HG03139 (cell line): Measurements from ENCODE around the gene KRT81.

Source experiments
- ATAC-seq: cut with Tn5 transposase; IDR thresholded peaks from one replicate; pipeline ENCODE4 v1.9.1; 2021; ENCODE audit not compliant: unreplicated experiment

KRT81 gene

DNA sequence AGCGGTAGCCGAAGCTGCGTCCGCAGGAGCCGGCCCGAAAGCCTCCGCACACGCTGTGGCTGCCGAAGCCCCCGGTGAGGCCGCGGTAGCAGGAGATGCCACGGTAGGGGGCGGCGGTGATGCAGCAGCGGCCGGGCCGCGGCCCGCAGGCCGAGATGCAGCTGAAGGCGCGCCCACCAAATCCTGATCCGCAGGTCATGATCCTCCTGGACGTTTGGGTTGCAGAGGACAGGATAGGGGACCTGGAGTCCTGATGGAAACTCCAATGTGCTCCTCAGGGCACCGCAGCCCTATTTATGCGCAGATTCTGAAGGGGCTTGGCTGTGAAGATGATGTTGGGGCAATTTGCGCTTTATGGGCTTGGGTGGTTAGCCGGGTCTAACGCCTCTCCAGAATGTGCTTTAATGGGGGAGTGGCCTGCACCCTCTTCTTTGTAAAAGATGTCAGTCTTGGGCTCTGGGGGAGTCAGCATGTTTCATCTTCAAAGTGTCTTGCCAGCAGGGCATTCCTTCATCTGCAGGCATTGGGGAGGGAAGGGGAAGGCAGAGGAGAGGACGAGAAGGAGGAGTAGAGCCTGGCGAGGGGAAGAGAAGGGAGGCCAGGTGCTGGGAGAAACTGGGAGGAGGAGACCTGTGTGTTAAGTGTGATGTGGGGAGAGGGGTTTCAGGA, at the start of gene KRT81:
KRT81 (minus strand) TSS at position 268 of the 669 bp plus-strand sequence; CDS start at position 199, 69 bp downstream.
- ATAC-seq, result no peak

DNA sequence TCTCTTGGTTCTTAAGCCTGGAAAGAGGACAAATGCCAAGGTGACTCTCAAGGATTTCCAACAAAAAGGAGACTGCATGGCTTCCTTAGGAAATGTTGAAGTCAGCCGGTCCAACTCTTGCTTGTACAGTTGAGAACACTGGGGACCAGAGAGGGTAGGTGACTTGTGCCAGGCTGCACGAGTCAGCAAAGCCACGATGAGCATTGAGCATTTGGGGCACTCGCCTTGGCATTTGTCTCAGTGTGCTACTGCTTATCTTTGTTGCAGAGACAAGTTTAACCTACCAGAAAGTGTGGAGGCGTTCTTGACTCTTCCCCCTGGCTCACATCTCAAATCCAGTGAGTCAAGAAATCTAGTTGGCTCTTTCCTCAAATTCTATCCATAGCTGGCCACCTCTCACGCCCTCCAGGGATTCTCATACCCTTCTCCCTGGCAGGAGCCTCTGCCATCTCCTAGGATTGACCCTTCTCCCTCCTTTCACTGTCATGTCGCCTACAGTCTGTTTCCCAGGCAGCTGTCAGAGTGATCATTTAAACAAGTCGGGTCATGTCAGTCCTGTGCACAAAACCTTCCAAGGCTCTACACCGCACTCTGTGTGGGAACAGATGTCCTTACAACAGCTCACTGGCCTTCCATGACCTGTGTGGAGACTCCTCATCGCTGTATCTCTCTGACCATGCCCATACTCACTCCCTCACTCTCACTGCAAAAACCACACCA, 47.1 kb upstream of the KRT81 start:
- ATAC-seq, result no peak

DNA sequence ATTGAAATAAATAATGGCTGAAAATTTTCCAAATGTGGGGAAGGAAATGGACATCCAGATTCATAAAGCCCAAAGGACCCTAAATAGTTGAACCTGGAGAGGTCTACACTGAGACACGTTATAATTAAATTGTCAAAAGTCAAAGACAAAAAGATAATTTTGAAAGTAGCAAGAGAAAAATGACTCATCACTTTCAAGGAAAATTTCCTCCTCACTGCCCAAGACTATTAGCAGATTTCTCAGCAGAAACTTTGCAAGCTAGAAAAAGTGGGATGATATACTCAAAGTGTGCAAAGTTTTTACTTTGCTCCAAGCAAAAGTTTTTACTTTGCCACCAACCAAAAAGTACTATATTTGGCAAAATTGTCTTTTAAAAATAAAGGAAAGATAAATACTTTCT, 45.7 kb upstream of the KRT81 start:
- ATAC-seq, result no peak

DNA sequence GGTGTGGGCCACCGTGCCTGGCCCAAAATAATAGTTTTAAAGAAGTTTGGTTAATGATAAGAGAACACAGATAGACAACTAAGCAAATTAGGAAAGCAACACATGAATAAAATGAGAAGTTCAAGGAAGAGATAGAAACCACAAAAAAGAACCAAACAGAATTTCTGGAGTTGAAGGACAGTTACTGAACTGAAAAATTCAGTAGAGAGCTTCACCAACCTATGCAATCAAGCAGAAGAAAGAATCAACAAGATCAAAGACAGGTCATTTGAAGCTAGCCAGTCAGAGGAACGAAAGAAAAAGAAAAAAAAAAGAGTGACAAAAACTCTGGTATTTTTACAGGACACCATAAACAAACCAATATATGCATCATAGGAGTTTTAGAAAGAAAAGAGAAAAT, 45.3 kb upstream of the KRT81 start:
- no peak for ATAC-seq

DNA sequence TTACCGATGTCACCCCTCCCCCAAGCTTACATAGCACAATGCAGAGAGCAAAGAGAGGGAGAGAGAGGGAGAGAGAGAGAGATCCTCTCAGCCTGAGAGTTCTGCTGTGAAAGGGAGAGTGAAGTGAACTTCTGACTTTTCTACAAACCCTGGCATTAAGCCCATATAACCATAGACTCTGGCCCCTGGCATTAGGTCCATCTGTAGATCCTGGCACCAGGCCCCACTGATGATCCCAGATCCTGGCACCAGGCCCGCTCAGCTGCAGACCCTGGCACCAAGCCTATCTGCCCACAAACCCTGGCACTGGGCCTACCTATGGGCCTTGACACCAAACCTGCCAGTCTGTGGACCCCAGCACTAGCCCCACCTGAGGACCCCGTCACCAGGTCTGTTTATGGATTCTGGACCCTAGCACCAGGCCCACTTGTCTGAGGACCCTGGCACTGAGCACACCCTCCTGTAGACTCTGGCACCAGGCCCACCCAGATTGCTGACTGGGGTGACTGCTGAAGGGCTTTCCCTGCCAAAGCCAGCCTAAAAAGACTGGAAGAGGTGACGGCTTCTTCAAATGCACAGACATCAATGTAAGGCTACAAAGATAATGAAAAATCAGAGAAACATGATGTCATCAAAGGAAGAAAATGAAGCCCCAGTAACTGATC, 44.4 kb upstream of the KRT81 start:
- no peak for ATAC-seq

DNA sequence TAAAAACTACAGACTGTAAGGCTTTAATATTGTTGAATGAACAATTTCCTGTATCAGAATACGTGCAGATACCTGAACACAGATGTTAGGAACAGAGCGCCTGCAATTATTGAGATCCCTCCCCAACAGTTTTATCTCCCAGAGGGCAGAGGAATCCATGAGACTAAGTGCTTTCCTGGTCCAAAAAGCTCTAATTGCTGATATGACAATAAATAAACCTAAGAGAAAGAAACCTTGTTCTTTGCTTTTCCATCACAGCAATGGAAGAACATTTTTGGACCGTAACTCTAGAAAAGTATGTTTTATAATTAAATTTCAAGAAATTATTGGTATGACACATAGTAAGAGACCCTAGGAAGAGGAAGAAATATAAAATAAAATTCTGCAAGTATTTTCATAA, 42.9 kb upstream of the KRT81 start:
- no peak for ATAC-seq

DNA sequence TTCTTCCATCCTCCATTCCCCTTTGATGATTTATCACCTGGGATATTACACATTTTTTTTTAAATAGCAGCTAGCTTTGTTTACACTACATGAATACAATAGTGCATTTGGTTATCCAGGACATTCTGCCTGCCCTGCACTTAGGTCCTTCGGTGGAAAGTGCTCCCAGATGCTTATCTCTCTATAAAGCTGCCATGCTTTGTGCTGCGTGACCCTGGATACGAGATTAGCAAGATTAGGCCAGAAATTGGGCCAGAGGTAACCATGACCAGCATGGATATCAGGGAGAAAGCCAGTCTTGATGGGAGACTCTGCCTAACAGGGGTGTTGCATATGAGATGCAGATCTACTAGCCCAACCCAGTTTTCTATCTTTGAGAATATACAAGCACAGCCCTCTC, 42.0 kb upstream of the KRT81 start:
- no peak for ATAC-seq

DNA sequence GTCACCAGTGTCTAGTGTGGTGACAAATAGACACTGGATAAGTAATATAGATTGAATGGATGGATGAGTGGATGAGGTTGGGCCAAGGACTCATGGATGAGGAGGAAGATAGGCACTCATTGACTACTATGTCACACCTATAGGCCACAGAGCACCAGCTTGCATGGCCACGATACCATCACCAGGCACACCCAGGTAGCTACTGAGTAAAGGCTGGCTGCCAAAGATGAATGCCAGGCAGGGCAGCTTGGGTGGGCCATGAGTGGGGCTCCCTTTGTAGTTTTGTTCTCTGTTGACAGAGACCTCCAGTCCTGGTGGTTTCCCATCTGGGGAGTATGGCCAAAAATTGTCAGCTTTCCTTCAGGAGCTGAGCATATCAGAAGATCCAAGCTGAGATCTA, 41.0 kb upstream of the KRT81 start:
- ATAC-seq, result no peak

DNA sequence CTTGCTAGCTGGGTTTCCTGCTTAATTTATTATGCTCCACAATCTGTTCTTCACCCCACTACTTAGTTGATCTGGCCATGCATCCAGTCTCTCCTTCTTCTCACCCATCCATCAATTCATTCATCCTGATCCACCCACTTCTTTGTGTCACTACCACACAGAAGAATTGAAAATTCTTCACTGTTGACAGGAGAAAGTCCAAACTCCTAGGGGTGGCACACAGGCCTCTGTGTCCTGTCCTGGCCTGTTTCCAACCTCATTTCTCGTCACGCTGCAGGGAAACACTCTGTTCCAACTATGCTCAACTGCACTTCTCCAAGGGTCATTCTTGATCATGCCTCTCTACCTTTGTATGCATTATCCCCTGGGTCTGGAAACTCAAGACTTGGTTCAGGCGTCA, 40.5 kb upstream of the KRT81 start:
- ATAC-seq, result no peak

DNA sequence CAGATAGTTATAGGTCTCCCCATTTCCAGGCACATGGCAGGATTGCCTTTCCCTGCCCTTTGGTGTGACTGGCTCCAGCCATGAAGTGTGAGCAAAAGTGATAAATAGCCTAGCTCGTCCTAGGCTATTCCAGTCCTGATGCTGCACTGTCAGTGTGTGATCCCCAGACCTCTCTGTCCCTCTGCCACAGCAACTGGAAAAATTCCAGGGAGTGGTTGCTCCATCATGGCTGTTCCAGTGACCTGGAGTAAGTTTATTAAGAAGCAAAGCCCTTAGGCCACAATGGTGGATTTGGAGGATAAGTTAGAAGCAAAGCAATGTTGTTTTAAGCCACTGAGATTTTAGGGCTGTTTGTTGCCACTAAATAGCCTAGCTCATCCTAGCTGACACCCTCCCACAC, 39.7 kb upstream of the KRT81 start:
- ATAC-seq, result no peak

DNA sequence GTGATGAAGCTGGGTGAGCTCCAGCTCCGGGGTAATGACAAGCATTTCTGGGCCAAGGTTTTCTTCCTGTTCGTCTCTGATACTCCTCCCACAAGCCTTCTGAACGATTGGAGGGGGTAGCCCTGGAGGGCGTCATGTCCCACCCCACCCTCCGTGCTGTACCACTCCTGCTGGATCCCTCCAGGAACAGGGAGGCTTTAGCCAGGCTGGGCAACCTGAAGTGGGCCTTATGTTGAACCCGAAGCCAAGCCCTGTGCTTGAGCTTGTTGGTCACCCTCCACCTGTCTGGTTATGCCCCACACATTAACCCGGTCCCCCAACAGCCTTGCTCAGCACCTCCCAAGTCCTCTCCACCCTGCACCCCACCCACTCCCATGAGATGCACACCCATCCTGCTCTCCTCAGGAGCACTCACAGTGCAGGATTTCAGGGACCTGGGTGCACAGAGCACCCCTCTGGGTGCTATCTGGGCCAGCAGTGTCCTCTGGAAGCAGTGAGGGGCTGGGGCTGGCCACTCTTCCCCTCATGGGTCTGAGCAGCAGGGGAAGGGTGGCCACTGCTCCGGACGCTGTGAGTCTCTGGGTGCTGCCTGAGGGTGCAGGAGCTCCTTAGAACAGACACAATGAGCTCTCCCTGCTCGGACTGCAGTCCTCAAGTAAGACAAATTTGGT, 36.6 kb upstream of the KRT81 start:
- no peak for ATAC-seq

DNA sequence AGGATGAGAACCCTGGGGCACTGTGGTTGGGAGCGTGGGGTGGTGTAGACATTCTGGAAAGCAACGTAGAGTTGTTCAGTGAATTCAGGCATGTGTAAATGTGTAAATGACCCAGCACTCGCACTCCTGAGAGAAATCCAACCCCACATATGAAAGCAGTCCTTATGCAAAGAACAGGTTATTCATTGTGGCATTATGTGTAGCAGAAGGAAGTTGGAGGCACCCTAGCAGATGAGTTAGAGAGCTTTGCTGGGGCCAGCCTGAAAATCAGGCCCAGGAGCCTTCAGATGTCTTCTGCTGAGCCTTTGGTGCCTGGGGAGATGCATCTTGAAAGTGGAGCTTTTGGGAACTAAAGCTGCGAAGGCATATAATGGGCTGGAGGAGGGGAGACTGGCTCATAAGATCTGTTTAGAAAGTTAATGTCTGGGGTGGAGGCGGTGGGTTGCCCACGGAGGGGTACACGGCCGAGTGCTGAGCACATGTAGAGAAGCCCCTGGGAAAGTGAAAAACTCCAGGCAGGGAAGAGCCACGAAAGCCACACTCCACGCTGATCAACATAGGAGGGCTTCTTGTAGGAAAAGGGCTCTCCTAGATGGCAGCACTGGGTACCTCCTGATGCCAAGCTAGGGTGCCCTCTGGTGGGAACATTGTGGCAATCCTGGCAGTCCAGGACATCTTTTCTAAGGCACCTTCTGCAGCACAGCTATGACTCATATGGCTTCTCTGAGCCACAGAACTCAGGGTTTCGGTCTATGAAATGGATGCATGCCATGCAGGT, 35.9 kb upstream of the KRT81 start:
- peak; percentile 83 for ATAC-seq

DNA sequence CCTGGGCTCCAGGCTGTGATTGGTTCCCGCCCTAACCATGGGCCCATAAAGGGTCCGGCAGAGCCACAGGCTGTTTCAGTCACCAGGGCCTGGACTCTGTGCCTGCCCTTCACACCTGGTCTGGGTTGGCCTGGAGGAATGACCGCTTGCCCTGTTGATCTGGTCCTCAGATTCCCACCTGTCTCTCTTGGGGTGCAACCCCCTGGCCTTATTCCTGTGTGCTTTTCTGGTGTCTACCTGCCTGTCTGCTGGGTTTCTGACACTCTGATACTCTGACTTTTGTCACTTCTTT, 32.8 kb upstream of the KRT81 start:
- no peak for ATAC-seq

DNA sequence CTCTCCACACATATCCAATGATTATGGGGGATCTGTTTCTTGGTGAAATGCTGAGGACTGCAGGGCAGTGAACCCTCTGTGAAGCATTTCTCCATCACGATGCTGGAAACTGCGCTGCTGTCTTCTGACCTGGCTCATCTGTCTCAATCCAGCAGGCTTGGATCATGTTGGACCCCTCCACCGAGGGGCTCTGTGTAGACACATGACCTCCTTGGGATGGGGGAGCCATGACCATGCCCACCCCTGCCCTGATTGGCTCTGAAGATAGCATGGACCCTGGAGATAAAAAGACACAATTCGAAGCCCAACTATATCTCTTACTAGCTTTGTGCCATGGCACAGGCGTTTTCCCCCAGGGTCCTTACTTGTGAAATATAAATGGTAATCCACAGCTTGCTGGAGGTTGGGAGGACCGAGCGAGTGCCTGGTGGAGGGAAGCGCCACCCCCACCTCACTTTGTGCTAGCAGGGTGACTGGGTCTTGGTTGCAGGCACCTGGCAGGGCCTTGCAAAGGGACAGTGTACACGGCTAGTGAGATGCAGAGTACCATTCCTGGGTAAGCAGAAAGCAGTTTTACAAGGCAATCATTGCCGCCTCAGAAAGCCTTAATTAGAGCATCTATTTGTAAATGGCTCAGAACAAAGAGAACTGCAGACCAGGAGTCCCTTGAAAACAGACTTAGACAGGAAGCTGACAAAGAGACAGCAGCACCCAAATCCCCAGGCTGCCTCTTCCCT, 32.2 kb upstream of the KRT81 start:
- no peak for ATAC-seq

DNA sequence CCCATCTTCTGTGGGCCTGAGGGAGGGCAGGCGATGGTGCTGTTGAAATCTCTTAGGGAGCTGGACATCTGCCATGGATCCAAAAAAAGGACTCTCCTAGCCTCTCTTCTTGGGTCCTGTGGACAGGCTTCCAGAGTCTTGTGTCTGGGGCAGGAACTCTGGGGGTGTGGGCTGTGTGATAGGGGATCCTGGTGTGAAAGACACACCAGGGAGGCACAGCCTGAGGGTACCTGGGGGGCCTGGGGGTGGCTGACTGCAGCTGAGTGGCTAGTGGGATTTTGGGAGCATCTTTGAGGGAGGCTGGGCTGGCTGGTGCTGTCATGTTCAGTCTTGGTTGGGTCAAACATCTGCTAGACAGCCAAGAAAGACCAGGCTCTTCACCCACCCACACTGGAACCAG, 31.7 kb upstream of the KRT81 start:
- no peak for ATAC-seq

DNA sequence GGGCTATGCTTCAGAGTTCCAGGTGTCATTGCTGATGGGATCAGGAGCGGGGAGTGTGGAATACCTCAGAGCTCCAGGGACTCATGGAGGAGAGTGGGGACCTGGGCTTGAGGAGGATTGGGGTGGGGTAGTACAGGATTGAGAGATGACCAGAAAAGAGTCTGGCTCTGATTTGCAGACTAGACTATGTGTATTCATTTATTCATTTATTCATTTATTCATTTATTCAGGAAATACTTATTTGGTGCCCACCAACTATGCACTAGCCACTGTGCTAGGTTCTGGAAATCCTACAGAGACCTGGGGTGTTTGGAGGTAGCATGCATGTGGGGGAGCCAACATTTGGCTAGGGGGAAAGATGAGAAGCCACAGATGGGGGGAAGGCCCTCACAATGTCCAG, 30.7 kb upstream of the KRT81 start:
- ATAC-seq, result no peak

DNA sequence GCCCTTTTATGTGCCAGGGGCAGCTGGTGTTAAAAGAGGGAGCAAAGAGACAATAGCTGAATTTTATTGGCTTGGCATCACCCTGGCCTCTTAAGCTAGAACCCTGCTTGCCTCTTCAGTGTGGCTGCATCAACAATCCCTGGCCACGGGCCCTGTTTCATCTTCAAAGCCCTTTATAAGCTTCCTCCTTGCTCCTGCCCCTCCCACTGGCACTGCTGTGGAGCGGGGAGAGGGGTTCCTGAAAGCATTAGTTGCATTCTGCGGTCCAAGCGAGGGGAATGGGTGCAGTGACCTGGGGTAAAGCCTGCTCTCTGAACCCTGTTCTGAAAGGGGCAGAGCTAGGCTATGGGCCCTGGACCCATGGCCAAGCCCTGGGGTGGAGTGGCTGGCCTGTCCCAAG, 30.1 kb upstream of the KRT81 start:
- ATAC-seq, result no peak

DNA sequence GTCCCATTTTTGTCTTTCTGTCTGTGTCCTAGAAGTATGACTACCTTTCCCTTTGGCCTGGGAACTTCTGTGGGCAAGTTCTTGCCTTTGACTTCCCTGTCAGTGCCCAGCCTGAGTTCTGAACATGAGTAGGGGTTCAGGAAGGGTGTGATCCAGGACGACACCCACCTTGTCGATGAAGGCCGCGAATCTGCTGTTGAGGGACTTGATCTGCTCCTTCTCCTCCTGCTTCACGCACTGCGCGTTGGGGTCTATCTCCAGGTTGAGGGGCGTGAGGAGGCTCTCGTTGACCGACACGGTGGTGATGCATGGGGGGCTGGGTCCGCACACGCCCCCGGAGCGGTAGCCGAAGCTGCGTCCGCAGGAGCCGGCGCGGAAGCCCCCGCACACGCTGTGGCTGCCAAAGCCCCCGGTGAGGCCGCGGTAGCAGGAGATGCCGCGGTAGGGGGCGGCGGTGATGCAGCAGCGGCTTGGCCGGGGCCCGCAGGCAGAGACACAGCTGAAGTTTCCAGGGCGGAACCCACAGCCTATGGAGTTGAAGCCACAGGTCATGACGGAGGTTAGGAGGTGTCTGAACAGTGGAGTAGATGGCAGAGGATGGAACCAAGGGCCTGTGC, 29.6 kb upstream of the KRT81 start, which contains the start of gene KRT83:
KRT83 (minus strand) TSS at position 615 of the 617 bp plus-strand sequence; CDS start at position 552, 63 bp downstream.
- no peak for ATAC-seq

DNA sequence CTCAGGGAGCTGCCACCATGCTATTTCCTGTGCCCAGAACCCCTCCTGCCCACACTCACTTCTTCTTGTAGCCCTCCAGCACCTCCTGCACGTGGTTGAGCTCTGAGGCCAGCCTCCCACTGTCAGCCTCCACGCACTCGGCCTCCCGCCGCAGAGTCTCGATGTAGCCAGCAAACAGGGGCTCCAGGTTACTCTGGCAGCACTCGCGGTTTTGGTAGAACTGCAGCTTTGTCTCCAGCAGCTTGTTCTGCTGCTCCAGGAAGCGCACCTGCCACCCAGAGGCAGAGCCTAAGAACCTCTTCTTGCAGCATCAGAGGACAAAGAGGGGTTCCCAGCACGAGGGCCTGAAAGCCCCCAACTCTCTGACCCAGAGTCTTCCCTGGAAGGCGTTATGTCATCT, 27.8 kb upstream of the KRT81 start:
- no peak for ATAC-seq
